HG03095 (cell line): ENCODE data around the gene TRIM27.
"Not testable (repeated sequence)": the region's sequence is repeated elsewhere in the genome, so short reads cannot be mapped to it uniquely, and the experiment has no call there.

Experiments
- ATAC-seq: cut with Tn5 transposase; IDR thresholded peaks from one replicate; pipeline ENCODE4 v1.9.1; 2021; ENCODE audit warnings: moderate library complexity; ENCODE audit not compliant: unreplicated experiment

TRIM27 gene

DNA sequence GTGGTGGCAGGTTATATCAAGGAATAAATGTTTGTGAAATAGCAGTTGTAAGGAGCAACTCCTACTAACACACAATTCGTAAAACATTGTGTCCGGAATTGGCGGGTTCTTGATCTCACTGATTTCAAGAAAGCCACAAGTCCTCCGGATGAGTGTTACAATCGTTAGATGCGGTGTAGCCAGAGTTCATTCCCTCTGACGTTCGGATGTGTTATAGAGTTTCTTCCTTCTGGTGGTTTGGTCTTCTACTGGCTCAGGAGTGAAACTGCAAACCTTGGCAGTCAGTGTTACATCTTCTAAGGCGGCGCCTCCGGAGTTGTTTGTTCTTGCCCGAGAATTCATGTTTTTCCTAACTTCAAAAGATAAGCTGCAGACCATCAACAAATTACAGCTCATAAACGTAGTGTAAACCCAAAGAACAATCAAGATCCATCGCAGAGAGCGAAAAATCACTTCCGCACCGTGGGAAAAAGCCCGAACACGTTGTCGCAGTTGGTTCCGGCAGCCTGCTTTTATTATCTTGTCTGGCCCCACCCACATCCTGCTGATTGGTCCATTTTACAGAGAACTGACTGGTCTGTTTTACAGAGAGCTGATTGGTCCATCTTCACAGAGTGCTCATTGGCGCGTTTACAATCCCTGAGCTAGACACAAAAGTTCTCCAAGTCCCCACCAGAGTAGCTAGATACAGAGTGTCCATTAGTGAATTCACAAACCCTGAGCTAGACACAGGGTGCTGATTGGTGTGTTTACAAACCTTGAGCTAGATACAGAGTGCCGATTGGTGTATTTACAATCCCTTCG is 58.2 kb downstream of the TRIM27 start:
- no peak for ATAC-seq

DNA sequence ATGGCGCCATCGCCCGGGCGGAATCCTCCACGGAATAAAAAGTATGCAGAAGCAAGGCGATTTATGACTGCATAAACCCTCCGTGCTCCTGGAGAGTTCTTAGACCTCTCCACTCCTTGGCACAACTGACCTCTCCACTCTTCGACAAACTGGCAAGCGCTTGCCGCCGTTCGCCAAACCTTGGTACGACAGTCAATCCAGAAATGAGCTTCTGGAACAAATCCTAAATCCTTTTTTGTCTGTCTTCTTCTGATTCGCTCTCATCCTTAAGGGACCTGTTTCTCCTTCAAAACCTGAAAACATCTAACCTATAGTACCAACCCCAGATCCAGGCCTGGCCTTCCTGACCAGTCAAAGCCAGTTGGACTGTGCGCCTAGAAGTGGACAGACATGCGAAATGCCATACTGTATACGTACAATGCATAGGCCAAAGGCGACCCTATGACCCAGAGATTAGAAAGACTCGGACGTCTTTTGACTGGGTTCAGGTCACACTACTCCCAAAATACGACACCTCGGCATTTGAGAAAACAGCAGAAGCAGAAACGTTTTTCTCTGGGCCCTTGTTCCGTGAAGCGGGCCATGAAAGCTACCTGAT is 59.4 kb downstream of the TRIM27 start:
- ATAC-seq, result no peak

DNA sequence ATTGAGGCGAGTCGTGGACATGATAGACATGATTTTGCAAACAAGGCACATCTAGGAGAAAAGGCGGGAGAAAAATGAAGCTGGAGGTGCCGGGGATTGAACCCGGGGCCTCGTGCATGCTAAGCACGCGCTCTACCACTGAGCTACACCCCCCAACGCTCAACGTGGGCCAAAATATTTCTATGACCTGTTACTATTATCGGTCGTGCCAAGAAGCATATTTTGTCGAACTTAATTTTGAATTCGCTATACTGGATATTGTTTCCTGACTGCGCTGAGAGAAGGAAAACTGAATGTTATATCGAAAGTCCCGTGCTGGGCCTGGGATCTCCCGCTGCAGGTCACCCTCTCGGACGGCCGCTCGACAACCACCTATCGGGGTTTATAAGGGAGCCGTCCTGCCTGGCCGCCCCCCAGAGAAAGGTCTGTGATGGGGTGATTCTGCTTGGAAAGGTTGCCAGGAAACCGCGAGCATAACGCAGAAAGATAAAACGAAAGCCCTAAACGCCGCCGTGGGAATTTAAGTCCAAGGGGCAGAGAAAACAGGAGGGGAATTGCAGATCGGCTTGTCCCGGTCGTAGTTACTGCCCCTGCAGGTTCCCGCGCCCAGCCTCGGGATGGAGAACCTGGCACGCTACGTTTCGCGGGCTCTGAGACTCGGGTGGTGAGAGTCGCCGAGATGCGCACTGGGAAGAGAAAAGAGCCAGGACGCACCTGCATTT is 60.0 kb downstream of the TRIM27 start:
- ATAC-seq, result peak; percentile 37

DNA sequence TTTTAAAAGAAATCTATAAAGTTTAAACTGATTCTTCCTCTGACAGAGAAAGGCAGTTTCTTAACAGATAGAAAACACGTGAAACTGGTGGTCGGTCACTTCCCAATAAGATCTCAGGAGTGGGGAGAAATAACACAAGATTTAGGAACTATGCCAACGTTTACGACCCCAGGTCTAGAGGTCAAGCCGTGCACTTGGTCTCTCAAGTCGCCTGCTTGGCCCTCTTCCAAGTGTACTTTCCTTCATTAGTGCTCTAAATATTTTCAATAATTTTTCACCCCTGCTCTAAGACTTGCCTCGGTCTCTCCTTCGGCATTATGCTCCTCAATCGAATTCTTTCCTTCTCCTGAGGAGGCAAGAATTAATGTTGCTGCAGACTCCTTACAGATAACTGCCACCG is 61.7 kb downstream of the TRIM27 start:
- ATAC-seq, result no peak

DNA sequence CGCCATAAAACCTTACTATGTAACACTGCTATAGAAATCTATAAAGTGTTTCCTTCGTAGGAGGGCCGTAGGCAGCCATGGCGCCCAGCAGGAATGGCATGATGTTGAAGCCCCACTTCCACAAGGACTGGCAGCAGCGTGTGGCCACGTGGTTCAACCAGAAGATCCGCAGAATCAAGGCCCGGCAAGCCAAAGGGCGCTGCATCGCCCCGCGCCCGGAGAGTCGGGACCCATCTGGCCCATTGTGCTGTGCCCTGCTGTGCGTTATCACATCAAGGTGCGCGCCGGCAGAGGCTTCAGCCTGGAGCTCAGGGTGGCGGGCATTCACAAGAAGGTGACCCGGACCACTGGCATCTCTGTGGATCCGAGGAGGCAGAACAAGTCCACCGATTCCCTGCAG is 62.4 kb downstream of the TRIM27 start:
- ATAC-seq, result no peak

DNA sequence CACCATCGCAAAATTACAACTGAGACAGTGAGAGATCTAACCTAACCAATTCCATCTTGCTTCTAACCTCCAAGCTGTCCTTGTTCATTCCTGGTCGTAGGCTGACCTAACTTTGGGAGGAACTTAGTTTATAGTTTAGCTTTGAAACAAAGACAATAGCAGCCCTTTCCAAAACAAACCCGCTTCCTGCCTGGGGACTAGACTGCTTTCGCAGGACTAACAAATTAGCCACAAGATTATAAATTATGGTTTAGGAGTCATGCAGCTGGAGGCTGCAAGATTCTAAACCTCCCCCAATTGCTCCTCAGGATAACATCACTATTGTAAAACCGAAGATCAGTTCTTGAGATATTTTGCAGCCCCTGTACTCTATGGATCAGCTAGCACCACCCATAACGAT is 63.2 kb downstream of the TRIM27 start:
- no peak for ATAC-seq

DNA sequence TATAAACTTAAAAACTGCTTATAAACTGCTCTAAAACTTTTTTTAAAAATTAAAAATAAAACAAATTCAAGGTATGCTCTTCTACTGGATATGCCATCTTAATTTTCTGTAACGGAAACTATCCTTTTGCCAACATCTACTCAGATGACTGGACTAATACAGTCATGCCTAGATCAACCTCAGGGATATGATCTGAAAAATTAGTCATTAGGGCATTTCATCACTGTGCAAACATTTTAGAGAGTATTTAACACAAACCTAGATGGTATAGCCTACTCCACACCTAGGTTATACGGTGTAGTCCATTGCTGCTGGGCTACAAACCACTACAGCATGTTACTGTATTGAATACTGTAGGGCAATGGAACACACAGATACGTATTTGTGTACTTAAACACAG is 64.8 kb downstream of the TRIM27 start:
- ATAC-seq, result no peak

DNA sequence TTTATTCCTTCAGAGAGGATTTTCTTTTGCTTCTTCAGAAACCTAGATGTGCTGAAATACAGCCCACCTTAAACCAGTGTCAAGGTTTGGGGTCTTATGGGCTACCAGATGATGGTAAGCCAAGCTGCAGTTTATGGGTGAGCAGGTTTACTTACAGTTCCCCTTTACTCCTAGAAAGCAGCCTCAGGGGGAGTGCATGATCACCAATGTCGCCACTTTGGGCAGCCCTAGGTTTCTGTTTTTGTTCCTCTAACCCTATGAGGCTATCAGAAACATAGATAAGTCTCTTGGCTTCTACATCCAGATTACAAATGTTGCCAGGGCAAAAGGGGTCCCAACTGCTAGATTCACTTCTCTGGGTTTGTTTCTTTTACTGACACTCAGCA is 67.2 kb downstream of the TRIM27 start:
- no peak for ATAC-seq

DNA sequence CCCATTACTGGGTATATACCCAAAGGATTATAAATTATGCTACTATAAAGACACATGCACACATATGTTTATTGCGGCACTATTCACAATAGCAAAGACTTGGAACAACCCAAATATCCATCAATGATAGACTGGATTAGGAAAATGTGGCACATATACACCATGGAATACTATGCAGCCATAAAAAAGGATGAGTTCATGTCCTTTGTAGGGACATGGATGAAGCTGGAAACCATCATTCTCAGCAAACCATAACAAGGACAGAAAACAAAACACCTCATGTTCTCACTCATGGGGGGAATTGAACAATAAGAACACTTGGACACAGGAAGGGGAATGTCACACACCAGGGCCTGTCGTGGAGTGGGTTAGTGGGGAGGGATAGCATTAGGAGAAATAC is 69.4 kb downstream of the TRIM27 start:
- ATAC-seq, result not testable (repeated sequence)
